Keratinocyte (primary cell): ENCODE results near the gene CXCR2. TPM values are rescaled to one million over a fixed set of nuclear protein-coding genes. Genes with fewer than 3 reads are reported as not detected.

ENCODE experiments used
- DNase-seq: peaks from one replicate; pipeline ENCODE4 v3.0.0-alpha.2; 2011; ENCODE audit warnings: low read depth, missing footprints, low spot score
- FAIRE-seq: peaks from 2 replicates; lab custom pipeline; 2011; peaks lifted over from hg19 to GRCh38; lab: Jason Lieb, UNC
- H2AFZ ChIP-seq: 2 replicates; pipeline ENCODE4 v1.6.0; 2012; ENCODE audit warnings: low read length, control low read depth, inconsistent platforms; ENCODE audit not compliant: control insufficient read depth
- H3K27ac ChIP-seq: 2 replicates; pipeline ENCODE4 v1.5.1; 2011; ENCODE audit warnings: low read length; ENCODE audit not compliant: control insufficient read depth, insufficient read depth
- H3K27me3 ChIP-seq: 3 replicates; pipeline ENCODE4 v1.6.0; 2011; ENCODE audit warnings: low read length; ENCODE audit not compliant: control insufficient read depth, insufficient read depth; ENCODE audit errors: extremely low read depth
- H3K36me3 ChIP-seq, 2 experiments: 2 replicates in 1 of 2; 3 replicates in 1 of 2; pipeline ENCODE4 v1.5.1; 2011; ENCODE audit warnings: low read length in 2 of 2, mild to moderate bottlenecking in 1 of 2; ENCODE audit not compliant: control insufficient read depth in 2 of 2, insufficient read depth in 2 of 2; ENCODE audit errors: extremely low read depth in 1 of 2
- H3K4me1 ChIP-seq: 3 replicates; pipeline ENCODE4 v1.5.1; 2011; ENCODE audit warnings: low read length; ENCODE audit not compliant: control insufficient read depth, insufficient read depth; ENCODE audit errors: extremely low read depth
- H3K4me2 ChIP-seq: 3 replicates; pipeline ENCODE4 v1.6.0; 2011; ENCODE audit warnings: low read depth, low read length; ENCODE audit not compliant: control insufficient read depth, insufficient read depth; ENCODE audit errors: extremely low read depth
- H3K4me3 ChIP-seq, 3 experiments: fragments of 200-600 bp in 1 of 3; sonication (generic) in 1 of 3; 2 replicates in 2 of 3; 3 replicates in 1 of 3; pipeline ENCODE4 v1.5.1; 2011 to 2016; ENCODE audit warnings: low read length in 3 of 3, mild to moderate bottlenecking in 3 of 3, control low read depth in 2 of 3, inconsistent platforms in 1 of 3, low read depth in 1 of 3, mixed read lengths in 1 of 3, mixed run types in 1 of 3, moderate library complexity in 1 of 3; ENCODE audit not compliant: control insufficient read depth in 2 of 3, insufficient read depth in 2 of 3; ENCODE audit errors: extremely low read depth in 1 of 3
- H3K79me2 ChIP-seq: 2 replicates; pipeline ENCODE4 v1.6.0; 2012; ENCODE audit warnings: low read length; ENCODE audit not compliant: control insufficient read depth, insufficient read depth
- H3K9ac ChIP-seq: 3 replicates; pipeline ENCODE4 v1.6.0; 2011; ENCODE audit warnings: low read length; ENCODE audit not compliant: control insufficient read depth, insufficient read depth; ENCODE audit errors: extremely low read depth
- H3K9me1 ChIP-seq: 3 replicates; pipeline ENCODE4 v1.6.0; 2011; ENCODE audit warnings: low read length; ENCODE audit not compliant: control insufficient read depth, insufficient read depth; ENCODE audit errors: extremely low read depth
- H3K9me3 ChIP-seq: 2 replicates; pipeline ENCODE4 v1.5.1; 2012; ENCODE audit warnings: low read depth, low read length; ENCODE audit not compliant: control insufficient read depth
- H4K20me1 ChIP-seq: 3 replicates; pipeline ENCODE4 v1.6.0; 2011; ENCODE audit warnings: low read length; ENCODE audit not compliant: control insufficient read depth, insufficient read depth; ENCODE audit errors: extremely low read depth
- CTCF ChIP-seq, 3 experiments: IDR thresholded peaks in 1 of 3; conservative IDR thresholded peaks in 1 of 3; optimal IDR thresholded peaks in 1 of 3; 2 replicates in 2 of 3; 3 replicates in 1 of 3; pipeline versions ENCODE3 to v1.5.1; 2011; ENCODE audit warnings: low read length in 3 of 3, mild to moderate bottlenecking in 3 of 3, moderate library complexity in 2 of 3, control low read depth in 1 of 3, inconsistent platforms in 1 of 3; ENCODE audit not compliant: insufficient read depth in 2 of 3; ENCODE audit errors: extremely low read depth in 1 of 3
- EZH2 ChIP-seq: IDR thresholded peaks from one replicate; pipeline ENCODE4 v1.6.1; 2012; ENCODE audit warnings: inconsistent platforms, mild to moderate bottlenecking, low read length, moderate library complexity
- dilution Hi-C: fragments of 300-500 bp; cut with MboI; formaldehyde crosslinking; loops from one replicate; pipeline ENCODE4 v1.7.0; 2020; ENCODE audit warnings: low sequenced_read_pairs; ENCODE audit not compliant: extremely low pct_ligation_motif_present
- polyA plus RNA-seq, 5 experiments: library from polyadenylated mRNA; depleted of rRNA in 3 of 5; stranded (reverse) in 3 of 5; stranded (forward) in 1 of 5; unstranded in 1 of 5; fragments of >200 nt; gene quantifications; 1 replicate in 1 of 5; 2 replicates in 3 of 5; 3 replicates in 1 of 5; pipeline versions ENCODE4 v1.2.1 to v1.2.3, GENCODE V29; 2011 to 2012; ENCODE audit warnings: missing spikeins in 2 of 5, low read depth in 1 of 5, low replicate concordance in 1 of 5

Gene CXCR2
- polyA plus RNA-seq, 1 donor (not counting 4 experiments of a cell fraction or from before 2014, with no cell fraction given) = 1.4 TPM

GRCh38 chr2:218138047-218138446 is 12.2 kb downstream of the CXCR2 start:
- H3K27ac ChIP-seq = no peak overlapping the region
- no peak overlapping the region for H2AFZ ChIP-seq
- no peak for DNase-seq
- no peak overlapping the region for H3K9ac ChIP-seq
- no peaks in the 10 kb centered on the region for H3K79me2 ChIP-seq
- no peaks in the 10 kb centered on the region for H3K4me1 ChIP-seq
- TF ChIP-seq CTCF (optimal IDR thresholded peaks at IDR 0.05 in 1 of 3, IDR thresholded peaks at IDR 0.05 in 1 of 3, conservative IDR thresholded peaks at IDR 0.05 in 1 of 3; ENCODE audit: extremely low read depth in 1 of 3, insufficient read depth in 2 of 3, low read length in 3 of 3) (peak in 1 of 3 experiments; percentile 13), EZH2 (no peak)
- no peak overlapping the region for H3K4me3 ChIP-seq
- H4K20me1 ChIP-seq = no peaks in the 10 kb centered on the region
- no peaks in the 10 kb centered on the region for H3K9me1 ChIP-seq
- H3K36me3 ChIP-seq = no peaks in the 10 kb centered on the region
- H3K4me2 ChIP-seq = no peak overlapping the region
- FAIRE-seq = no peak
- H3K9me3 ChIP-seq = no peaks in the 10 kb centered on the region
- dilution Hi-C loops = no loop called here
- H3K27me3 ChIP-seq = peaks cover 2% of the 10 kb centered on the region

DNA sequence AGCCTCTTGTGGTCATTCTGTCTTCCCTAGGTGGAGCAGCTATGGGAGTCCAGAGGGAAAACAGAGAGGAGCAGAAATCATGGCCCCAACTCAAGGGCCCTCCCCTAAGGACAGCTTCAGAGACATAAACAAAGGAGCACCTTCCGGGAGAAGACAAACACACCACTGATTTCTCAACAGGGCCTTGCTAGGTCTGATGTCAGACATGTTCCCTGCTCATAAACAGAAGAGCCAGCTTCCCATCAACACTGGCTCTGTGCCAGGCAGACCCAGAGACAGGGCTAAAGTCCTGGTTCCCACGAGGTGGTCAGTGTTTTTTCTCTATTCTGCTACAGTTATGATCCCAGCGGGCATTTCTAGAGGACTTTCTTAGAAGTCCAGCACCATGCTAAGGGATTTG is 19.3 kb downstream of the CXCR2 start:
- no peak overlapping the region for H3K4me2 ChIP-seq
- no peak overlapping the region for H3K27ac ChIP-seq
- no peaks in the 10 kb centered on the region for H3K27me3 ChIP-seq
- H3K79me2 ChIP-seq = no peaks in the 10 kb centered on the region
- H3K9me3 ChIP-seq = no peaks in the 10 kb centered on the region
- H4K20me1 ChIP-seq = no peaks in the 10 kb centered on the region
- DNase-seq (no peak), FAIRE-seq (no peak)
- no peak overlapping the region for H3K9ac ChIP-seq
- H2AFZ ChIP-seq = no peak overlapping the region
- no peaks in the 10 kb centered on the region for H3K36me3 ChIP-seq
- H3K4me3 ChIP-seq = no peak overlapping the region
- H3K9me1 ChIP-seq = no peaks in the 10 kb centered on the region
- no peak for TF ChIP-seq EZH2
- TF ChIP-seq CTCF (optimal IDR thresholded peaks at IDR 0.05 in 1 of 3, IDR thresholded peaks at IDR 0.05 in 1 of 3, conservative IDR thresholded peaks at IDR 0.05 in 1 of 3; ENCODE audit: extremely low read depth in 1 of 3, insufficient read depth in 2 of 3, low read length in 3 of 3) = no peak
- no peaks in the 10 kb centered on the region for H3K4me1 ChIP-seq
- dilution Hi-C loops = no loop called here
